GM18526 (cell line): ENCODE results near the gene PRR33.

ENCODE experiments used
- POLR2A ChIP-seq: IDR thresholded peaks from 3 replicates; pipeline ENCODE4 v1.6.1; 2011; ENCODE audit not compliant: insufficient read length; ENCODE audit errors: extremely low read depth

The PRR33 gene

DNA sequence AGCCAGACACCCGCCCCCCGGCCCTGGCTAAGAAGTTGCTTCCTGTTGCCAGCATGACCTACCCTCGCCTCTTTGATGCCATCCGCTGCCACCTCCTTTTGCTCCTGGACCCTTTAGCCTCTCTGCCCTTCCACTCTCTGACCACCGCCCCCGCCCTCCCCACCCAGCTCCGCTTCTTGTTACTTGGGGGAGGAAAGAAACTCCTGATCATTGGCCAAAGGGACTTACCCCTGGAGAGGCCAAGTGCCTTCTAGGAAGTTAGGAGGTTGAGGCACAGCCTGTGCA is at the start of gene PRR33:
PRR33 (minus strand) TSS at position 65 of the 285 bp plus-strand sequence. CDS start 1,311 bp downstream, outside the sequence.
- no peak for TF ChIP-seq POLR2A

GRCh38 chr11:1939006-1939625 is 47.4 kb upstream of the PRR33 start:
- no peak for TF ChIP-seq POLR2A

GRCh38 chr11:1938343-1939005 is 46.8 kb upstream of the PRR33 start:
- TF ChIP-seq POLR2A, result no peak

- TF ChIP-seq POLR2A, result no peak
These were observed 46.1 kb upstream of the PRR33 start for GRCh38 chr11:1937616-1938342.

GRCh38 chr11:1936781-1937615 is 45.3 kb upstream of the PRR33 start:
- no peak for TF ChIP-seq POLR2A

- no peak for TF ChIP-seq POLR2A
These were observed 44.5 kb upstream of the PRR33 start for GRCh38 chr11:1936072-1936780.

DNA sequence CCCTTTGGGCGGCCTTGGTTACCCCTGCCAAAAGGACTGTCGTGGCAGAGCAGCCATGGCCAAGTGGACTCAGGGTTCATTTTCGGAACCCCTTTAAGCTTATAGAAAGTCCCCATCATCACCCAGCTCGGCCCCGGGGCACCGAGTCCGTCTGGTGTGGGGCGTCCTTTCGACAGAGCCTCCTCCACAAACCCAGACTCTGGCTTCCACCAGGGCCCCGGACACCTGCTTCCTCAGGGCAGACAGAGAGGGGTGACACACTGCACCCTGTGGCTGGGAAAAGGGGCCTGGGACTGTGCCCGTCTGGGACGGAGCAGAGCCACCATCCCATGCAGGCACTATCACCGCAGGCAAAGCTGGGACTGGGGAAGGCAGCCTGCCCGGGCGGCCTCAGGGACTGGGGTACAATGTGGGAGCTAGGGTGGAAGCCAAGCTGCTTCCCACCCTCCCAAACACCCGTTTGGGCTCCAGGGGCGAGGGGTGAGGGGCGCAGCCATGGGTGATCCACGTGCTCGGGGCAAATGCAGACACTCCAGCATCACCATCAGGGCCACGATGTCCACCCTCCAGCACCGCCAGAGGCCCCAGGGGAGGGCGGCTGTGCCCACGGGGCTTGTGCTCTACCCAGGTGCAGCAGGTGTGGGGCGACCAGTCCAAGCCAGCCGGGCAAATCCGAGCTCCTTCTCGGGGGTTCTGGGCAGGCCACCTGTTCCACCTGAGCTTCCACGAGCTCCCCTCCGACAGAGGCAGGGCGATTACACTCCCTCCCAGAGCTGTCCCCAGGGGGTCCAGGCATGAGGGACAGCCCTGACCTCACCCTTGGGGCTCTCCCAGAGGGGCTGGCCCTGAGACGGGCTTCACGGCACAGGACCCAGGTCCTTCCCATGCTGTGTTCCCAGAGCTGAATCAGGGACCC is 43.7 kb upstream of the PRR33 start:
- TF ChIP-seq POLR2A, result no peak

DNA sequence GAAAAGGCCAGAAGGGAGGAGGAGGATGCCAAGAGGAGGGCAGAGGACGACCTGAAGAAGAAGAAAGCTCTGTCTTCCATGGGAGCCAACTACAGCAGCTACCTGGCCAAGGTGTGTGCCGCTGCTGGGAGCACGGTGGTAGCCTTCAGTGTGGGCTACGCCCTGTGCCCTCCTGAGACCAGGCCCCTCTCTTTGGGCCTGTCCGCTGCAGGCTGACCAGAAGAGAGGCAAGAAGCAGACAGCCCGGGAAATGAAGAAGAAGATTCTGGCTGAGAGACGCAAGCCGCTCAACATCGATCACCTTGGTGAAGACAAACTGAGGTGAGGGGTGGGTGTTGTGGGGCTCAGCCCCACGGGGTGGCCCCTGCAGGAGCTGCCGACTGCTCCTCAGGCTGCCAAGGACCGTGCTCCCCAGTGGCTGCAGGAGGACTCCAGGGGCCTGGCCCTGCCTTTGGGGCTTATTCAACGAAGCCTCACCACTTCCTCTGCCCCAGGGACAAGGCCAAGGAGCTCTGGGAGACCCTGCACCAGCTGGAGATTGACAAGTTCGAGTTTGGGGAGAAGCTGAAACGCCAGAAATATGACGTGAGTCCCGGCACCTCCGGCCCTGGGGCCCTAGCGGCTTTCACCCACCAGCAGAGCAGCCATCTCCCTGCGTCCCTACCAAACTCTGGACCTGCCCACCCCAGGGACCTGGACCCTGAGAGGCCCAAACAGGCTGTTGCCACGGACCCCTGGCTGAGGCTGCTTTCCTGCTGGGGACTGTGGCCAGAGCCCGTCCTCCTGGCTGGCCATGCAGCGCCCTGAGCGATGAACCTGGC is 42.9 kb upstream of the PRR33 start:
- no peak for TF ChIP-seq POLR2A

DNA sequence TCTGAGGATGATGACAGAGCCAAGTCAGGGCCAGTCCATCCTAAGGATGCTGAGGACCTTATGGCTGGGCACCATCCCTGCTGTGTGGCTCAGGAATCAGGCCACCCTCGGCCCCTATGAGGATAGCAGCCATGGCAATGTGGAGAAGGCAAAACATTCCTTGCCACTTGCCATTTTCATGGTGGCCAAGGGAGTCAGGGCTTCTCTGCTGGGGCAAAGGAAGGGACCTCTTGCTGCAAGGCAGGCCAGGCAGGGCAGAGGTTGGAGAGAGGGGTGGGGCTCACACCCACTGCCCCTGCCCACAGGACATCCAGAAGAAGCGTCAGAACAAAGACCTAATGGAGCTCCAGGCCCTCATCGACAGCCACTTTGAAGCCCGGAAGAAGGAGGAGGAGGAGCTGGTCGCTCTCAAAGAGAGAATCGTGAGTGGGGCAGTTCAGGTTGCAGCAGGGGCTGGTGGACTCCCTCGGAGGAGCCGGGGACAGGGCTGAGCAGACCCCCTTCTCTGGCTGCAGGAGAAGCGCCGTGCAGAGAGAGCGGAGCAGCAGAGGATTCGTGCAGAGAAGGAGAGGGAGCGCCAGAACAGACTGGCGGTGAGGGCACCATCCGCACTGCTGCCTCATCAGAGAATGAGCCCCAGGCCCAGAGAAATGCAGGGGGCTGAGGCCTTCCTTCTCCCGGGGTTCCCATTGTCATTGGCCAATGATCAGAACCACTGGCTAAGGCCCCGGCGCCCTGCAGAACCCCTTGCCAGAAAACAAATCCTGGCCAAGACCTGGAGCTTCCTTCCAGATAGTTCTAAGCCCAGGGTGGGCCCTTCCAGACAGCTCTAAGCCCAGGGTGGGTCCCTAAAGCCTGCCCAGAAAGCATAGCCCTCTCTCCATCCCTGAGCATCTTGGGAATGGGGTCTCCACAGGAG is 42.0 kb upstream of the PRR33 start:
- TF ChIP-seq POLR2A, result no peak

GRCh38 chr11:1932681-1933080 is 41.0 kb upstream of the PRR33 start:
- no peak for TF ChIP-seq POLR2A

- no peak for TF ChIP-seq POLR2A
These were observed 40.4 kb upstream of the PRR33 start for GRCh38 chr11:1932105-1932480.
